Caki2 (cell line): ENCODE data around the gene OTC. TPM values are rescaled to one million over a fixed set of nuclear protein-coding genes. Genes with fewer than 3 reads are reported as not detected.
A peak's percentile ranks its signal among the peaks of the same experiment; 100 is the strongest.

Experiments used
- DNase-seq: peaks from one replicate; pipeline ENCODE4 v3.0.0-alpha.2; 2015; ENCODE audit warnings: low read depth
- in situ Hi-C: cut with HindIII; loops from 2 replicates; pipeline ENCODE4 v1.10.0; 2016; ENCODE audit warnings: low sequenced_read_pairs, low pct_unique_long_range_greater_than_20kb, mixed read lengths
- total RNA-seq: library from RNA; depleted of rRNA; stranded (reverse); fragments of >200 nt; shearing (Covaris generic); gene quantifications from 2 replicates; pipeline ENCODE4 v1.2.3, GENCODE V29; 2014; ENCODE audit warnings: low replicate concordance; rRNA removed

The OTC gene
- not detected in 2 replicates for total RNA-seq

GRCh38 chrX:38352362-38352761 is at the start of gene OTC:
OTC (plus strand) TSS chrX:38352604; CDS start chrX:38352697, 93 bp downstream.
- no peak for DNase-seq
- in situ Hi-C loops = no loop called here

- DNase-seq = no peak
- in situ Hi-C loops = no loop called here
Measured at GRCh38 chrX:38304010-38304409, 48.4 kb upstream of the OTC start.

- no peak for DNase-seq
- in situ Hi-C loops = no loop called here
Measured at GRCh38 chrX:38305971-38306370, 46.4 kb upstream of the OTC start.

GRCh38 chrX:38311743-38312142 is 40.7 kb upstream of the OTC start:
- in situ Hi-C loops = no loop called here
- DNase-seq = no peak

GRCh38 chrX:38312436-38312835 is 40.0 kb upstream of the OTC start:
- peak; percentile 33 for DNase-seq
- in situ Hi-C loops = no loop called here

GRCh38 chrX:38313190-38313589 is 39.2 kb upstream of the OTC start:
- in situ Hi-C loops = no loop called here
- DNase-seq = no peak

GRCh38 chrX:38315186-38315585 is 37.2 kb upstream of the OTC start:
- no peak for DNase-seq
- in situ Hi-C loops = no loop called here

GRCh38 chrX:38318196-38318595 is 34.2 kb upstream of the OTC start:
- in situ Hi-C loops = no loop called here
- DNase-seq = no peak

- DNase-seq = no peak
- in situ Hi-C loops = no loop called here
Measured at GRCh38 chrX:38318606-38319005, 33.8 kb upstream of the OTC start.

- in situ Hi-C loops = no loop called here
Measured at GRCh38 chrX:38320819-38321218, 31.6 kb upstream of the OTC start.

GRCh38 chrX:38326086-38326485 is 26.3 kb upstream of the OTC start:
- no peak for DNase-seq
- in situ Hi-C loops = no loop called here

More at GRCh38 chrX:38320819-38321218, 31.6 kb upstream of the OTC start:
- DNase-seq = no peak

GRCh38 chrX:38327007-38327774 is 25.2 kb upstream of the OTC start, which contains the start of gene RPGR:
RPGR (minus strand) TSS chrX:38327509; CDS start chrX:38327367, 142 bp downstream.
- in situ Hi-C loops = no loop called here
- DNase-seq = peak; percentile 86

GRCh38 chrX:38327775-38328081 is 24.7 kb upstream of the OTC start:
- no peak for DNase-seq
- in situ Hi-C loops = no loop called here

GRCh38 chrX:38332505-38332904 is 19.9 kb upstream of the OTC start:
- in situ Hi-C loops = no loop called here
- no peak for DNase-seq

GRCh38 chrX:38335382-38335781 is 17.0 kb upstream of the OTC start:
- DNase-seq = no peak
- in situ Hi-C loops = no loop called here

GRCh38 chrX:38336538-38337240 is 15.7 kb upstream of the OTC start:
- in situ Hi-C loops = no loop called here
- no peak for DNase-seq

- in situ Hi-C loops = no loop called here
- DNase-seq = no peak
Measured at GRCh38 chrX:38341442-38341841, 11.0 kb upstream of the OTC start.

GRCh38 chrX:38342853-38343778 is 9.3 kb upstream of the OTC start:
- in situ Hi-C loops = no loop called here
- no peak for DNase-seq

- in situ Hi-C loops = no loop called here
- DNase-seq = no peak
Measured at GRCh38 chrX:38346150-38346549, 6.3 kb upstream of the OTC start.
